ENCODE results near the gene CDK17.

GRCh38 chr12:96310067-96310466 is 90.2 kb downstream of the CDK17 start:
- TF ChIP-seq, protein P1, sequence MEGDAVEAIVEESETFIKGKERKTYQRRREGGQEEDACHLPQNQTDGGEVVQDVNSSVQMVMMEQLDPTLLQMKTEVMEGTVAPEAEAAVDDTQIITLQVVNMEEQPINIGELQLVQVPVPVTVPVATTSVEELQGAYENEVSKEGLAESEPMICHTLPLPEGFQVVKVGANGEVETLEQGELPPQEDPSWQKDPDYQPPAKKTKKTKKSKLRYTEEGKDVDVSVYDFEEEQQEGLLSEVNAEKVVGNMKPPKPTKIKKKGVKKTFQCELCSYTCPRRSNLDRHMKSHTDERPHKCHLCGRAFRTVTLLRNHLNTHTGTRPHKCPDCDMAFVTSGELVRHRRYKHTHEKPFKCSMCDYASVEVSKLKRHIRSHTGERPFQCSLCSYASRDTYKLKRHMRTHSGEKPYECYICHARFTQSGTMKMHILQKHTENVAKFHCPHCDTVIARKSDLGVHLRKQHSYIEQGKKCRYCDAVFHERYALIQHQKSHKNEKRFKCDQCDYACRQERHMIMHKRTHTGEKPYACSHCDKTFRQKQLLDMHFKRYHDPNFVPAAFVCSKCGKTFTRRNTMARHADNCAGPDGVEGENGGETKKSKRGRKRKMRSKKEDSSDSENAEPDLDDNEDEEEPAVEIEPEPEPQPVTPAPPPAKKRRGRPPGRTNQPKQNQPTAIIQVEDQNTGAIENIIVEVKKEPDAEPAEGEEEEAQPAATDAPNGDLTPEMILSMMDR (IDR thresholded peaks at IDR 0.05; ENCODE audit: control extremely low read depth in 1 of 3, insufficient read depth in 1 of 3, low read depth in 1 of 3, low read length in 3 of 3): no peak
- TF ChIP-seq HDAC6 (IDR thresholded peaks at IDR 0.05; ENCODE audit: low read depth, low read length) (no peak), JUN (IDR thresholded peaks at IDR 0.05; ENCODE audit: low read depth, low read length) (no peak), SP2 (IDR thresholded peaks at IDR 0.05; ENCODE audit: low read length) (no peak), JUND (IDR thresholded peaks at IDR 0.05; ENCODE audit: low read length) (no peak), TAF1 (IDR thresholded peaks at IDR 0.05; ENCODE audit: low read depth, low read length) (no peak), POLR2A (IDR thresholded peaks at IDR 0.05; ENCODE audit: control extremely low read depth in 1 of 2, low read depth in 2 of 2, low read length in 2 of 2) (no peak), SIN3A (conservative IDR thresholded peaks at IDR 0.05 in 1 of 2, IDR thresholded peaks at IDR 0.05 in 1 of 2; ENCODE audit: low read depth in 1 of 2, low read length in 2 of 2) (no peak)
